Transverse colon (tissue), 4 donors: Measurements from ENCODE around the gene MYRIP.

Experiments
- POLR2A ChIP-seq: fragments of 450-650 bp; IDR thresholded peaks from one replicate; pipeline ENCODE4 v1.6.1; 2016; ENCODE audit warnings: antibody characterized with exemption, mild to moderate bottlenecking, moderate library complexity
- POLR2AphosphoS5 ChIP-seq, 3 donors: sonication (generic); formaldehyde crosslinking; IDR thresholded peaks; one replicate each; pipeline ENCODE4 v1.6.1; 2016; ENCODE audit warnings: antibody characterized with exemption in 3 of 3
- TF ChIP-seq, protein P1 (sequence below), 5 experiments: fragments of 200-600 bp in 3 of 5; fragments of 450-650 bp in 2 of 5; sonication (generic) in 3 of 5; IDR thresholded peaks; 1 replicate in 2 of 5; 2 replicates in 3 of 5; pipeline ENCODE4 v1.5.1; 2016 to 2017; ENCODE audit warnings: antibody characterized with exemption in 5 of 5, inconsistent platforms in 3 of 5, mild to moderate bottlenecking in 2 of 5, moderate library complexity in 1 of 5

DNA sequence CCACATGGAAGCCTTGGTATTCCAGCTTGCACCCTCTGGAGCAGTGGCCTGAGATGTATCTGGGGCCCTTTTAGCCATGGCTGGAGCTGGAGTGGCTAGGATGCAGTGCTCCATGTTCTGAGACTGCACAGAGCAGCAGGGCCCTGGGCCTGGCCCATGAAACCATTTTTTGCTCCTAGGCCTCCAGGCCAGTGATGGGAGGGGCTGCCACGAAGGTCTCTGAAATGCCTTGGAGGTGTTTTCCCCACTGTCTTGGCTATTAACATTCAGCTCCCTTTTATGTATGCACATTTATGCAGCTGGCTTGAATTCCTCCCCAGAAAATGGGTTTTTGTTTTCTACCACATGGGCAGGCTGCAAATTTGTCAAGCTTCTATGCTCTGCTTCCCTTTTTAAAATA lies 43.0 kb upstream of the MYRIP start:
- TF ChIP-seq, protein P1, sequence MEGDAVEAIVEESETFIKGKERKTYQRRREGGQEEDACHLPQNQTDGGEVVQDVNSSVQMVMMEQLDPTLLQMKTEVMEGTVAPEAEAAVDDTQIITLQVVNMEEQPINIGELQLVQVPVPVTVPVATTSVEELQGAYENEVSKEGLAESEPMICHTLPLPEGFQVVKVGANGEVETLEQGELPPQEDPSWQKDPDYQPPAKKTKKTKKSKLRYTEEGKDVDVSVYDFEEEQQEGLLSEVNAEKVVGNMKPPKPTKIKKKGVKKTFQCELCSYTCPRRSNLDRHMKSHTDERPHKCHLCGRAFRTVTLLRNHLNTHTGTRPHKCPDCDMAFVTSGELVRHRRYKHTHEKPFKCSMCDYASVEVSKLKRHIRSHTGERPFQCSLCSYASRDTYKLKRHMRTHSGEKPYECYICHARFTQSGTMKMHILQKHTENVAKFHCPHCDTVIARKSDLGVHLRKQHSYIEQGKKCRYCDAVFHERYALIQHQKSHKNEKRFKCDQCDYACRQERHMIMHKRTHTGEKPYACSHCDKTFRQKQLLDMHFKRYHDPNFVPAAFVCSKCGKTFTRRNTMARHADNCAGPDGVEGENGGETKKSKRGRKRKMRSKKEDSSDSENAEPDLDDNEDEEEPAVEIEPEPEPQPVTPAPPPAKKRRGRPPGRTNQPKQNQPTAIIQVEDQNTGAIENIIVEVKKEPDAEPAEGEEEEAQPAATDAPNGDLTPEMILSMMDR (IDR thresholded peaks at IDR 0.05) = no peak
- TF ChIP-seq POLR2A = no peak
- no peak for TF ChIP-seq POLR2AphosphoS5 (IDR thresholded peaks at IDR 0.05)
